Germinal center (tissue), 1 donor: ENCODE results near the gene DHRS13.
"Not testable (repeated sequence)": the region's sequence is repeated elsewhere in the genome, so short reads cannot be mapped to it uniquely, and the experiment has no call there.

Source experiments
- DNase-seq: peaks from one replicate; pipeline ENCODE4 v3.0.0; 2012; ENCODE audit warnings: mixed read lengths, low spot score

The DHRS13 gene

DNA sequence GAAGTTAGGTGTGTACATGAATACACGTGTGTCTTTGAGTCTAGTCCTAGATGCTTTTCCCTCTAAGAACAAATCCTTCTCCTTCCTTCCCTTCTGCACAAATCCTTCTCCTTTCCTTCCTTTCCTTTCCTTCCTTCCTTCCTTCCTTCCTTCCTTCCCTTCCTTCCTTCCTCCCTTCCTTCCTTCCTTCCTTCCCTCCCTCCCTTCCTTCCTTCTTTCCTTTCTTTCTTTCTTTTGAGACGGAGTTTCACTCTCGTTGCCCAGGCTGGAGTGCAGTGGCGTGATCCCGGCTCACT, 615 bp upstream of the DHRS13 start:
- DNase-seq, result not testable (repeated sequence)

DNA sequence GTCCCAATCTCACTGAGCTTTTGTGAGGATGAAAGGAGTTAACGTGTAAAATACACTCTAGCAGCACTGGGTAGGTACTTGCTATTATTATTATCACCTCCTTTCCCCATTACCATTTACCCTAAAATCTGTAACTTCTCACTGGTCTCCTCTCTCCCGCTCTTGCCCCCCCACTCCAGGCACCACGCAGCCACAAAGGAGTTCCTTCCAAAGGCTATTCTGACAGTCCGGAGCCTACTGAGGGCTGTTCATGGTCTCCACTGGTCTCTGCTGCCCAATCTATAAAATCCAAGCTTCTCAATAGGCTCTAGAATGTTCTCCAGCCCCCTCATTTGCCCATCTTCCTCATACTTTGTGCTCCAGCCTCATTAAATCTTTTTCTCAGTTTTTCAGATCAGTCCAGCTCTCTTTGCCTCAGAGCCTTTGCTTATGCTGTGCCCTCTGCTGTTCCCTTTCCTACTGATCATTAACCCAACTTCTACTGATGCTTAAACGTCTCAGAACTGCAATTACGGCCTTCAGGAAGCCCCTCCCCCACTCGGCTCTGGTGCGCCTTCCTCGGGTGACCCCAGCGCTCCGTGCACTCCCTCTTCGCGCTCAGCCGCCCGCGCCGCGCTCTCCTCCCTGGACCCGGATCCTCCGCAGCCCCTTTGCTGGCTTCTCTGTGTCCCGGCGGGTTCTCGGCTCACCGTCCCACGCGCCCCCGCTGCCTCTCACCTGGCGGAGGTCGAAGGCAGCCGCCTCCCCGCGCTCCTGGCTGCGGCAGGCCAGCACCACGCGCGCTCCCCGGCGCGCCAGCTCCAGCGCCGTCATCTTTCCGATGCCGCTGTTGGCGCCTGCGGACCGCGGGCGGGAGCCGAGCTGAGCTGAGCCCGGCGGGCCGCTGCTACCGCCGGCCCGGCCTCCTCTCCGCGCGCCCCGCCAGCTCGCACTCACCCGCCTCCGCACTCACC, 737 bp downstream of the DHRS13 start:
- DNase-seq, result peak; percentile 60

DNA sequence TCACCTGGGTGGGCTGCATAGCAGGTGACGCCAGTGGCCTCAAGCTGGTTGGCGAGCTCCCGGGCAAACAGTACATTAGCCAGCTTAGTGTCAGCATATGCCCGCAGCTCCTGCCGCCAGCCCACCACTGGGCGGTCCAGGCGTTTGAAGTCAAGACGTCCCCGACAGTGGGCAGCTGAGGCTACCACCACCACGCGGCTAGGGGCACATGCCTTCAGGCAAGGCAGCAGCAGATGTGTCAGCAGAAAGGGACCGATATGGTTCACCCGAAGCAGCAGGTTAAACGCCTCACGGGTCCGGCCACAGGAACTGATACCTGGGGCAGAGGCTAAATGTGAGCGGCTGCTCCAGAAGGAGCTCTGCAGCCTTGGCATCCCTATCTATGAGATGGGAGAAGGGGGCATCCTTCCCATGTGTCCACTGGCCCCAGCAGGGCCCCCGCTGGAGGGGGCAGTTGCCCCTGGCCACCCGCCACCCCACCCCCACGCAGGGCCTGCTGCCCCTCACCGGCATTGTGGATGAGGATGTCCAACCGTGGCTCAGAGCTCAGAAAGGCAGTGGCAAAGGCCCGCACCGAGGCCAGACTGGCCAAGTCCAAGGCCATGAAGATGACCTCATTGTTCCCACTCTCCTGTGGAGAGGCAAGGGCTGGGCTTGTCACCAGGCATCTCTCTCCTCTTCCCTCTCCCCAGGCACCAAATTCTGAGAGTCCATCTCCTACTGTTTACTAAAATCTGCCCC, 1.7 kb downstream of the DHRS13 start:
- no peak for DNase-seq

GRCh38 chr17:28899212-28899815, 3.6 kb downstream of the DHRS13 start:
- DNase-seq, result no peak

DNA sequence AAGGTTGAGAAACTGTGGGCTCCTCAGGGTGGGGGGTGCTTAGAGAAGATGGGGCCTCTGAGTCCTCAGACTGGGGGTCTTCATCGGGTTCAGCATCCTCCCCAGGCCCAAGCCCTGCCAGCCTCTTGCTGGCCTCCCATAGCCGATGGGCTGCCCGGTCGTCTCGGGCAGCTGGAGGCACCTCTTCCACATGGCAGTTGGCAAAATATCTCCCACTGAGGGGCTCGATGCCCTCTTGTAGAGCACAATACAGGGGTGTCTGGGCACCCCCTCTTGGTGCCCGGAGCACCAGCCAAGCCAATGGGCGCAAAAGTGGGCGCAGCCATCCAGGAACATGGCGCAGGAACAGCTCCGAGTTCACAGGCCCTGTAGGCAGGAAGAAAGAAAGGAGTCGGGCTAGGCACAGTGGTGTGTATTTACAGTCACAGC, 4.3 kb downstream of the DHRS13 start:
- DNase-seq, result no peak

DNA sequence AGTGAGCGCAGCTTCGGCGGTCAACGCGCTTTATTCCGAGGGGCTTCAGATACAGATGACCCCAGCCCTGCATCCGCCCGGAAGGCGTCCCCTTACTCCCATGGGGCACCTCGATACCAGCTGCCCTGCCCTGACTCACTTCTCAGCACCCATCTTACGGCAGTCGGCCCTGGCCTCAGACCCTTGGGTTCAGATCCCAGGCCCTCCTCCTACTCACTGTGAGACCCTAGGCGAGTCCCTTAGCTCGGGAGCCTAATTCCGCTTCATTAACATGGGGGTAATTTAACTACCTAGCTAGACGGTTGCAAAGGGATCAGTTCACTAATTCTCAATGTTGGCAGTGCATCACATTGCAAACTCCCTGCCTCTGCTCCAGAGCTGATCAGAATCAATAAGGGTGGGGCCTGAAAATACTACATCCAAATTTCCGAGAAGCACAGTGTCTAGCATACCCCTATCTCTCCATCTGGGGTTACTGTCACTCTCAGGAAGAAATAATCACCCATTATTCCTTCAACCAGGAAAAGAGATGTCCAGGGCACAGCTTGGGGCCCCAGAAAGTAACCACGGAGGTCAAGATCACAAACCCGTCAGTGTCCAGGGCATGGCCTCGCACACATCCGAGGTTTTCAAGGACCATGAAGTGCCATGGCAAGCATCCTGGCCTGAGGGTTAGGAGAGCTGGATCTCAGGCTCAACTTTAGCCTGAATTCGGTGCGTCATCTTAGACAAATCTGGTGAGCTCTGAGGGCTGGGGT, 4.9 kb downstream of the DHRS13 start:
- no peak for DNase-seq

GRCh38 chr17:28896884-28897768, 5.8 kb downstream of the DHRS13 start, which contains the start of gene FLOT2:
Gene FLOT2, minus strand, starts transcription at chr17:28897733. Its CDS starts 159 bp downstream, at chr17:28897574.
- DNase-seq, result peak; percentile 66

- no peak for DNase-seq
Measured at GRCh38 chr17:28896491-28896883, 6.4 kb downstream of the DHRS13 start.

- no peak for DNase-seq
Measured at GRCh38 chr17:28895794-28896447, 7.0 kb downstream of the DHRS13 start.

- not testable (repeated sequence) for DNase-seq
Measured at GRCh38 chr17:28893248-28894183, 9.4 kb downstream of the DHRS13 start.

- DNase-seq, result no peak
Measured at GRCh38 chr17:28892024-28892423, 10.9 kb downstream of the DHRS13 start.

- no peak for DNase-seq
Measured at GRCh38 chr17:28891201-28891600, 11.7 kb downstream of the DHRS13 start.

- no peak for DNase-seq
Measured at GRCh38 chr17:28889996-28890395, 12.9 kb downstream of the DHRS13 start.

- peak; percentile 45 for DNase-seq
Measured at GRCh38 chr17:28888832-28889231, 14.0 kb downstream of the DHRS13 start.

GRCh38 chr17:28887871-28888471, 14.9 kb downstream of the DHRS13 start:
- DNase-seq, result peak; percentile 69

GRCh38 chr17:28885951-28886350, 16.9 kb downstream of the DHRS13 start:
- DNase-seq, result no peak

GRCh38 chr17:28885363-28885762, 17.5 kb downstream of the DHRS13 start:
- no peak for DNase-seq

GRCh38 chr17:28883967-28884702, 18.7 kb downstream of the DHRS13 start:
- DNase-seq, result no peak
